Measurements from ENCODE around the gene RNF187.

DNA sequence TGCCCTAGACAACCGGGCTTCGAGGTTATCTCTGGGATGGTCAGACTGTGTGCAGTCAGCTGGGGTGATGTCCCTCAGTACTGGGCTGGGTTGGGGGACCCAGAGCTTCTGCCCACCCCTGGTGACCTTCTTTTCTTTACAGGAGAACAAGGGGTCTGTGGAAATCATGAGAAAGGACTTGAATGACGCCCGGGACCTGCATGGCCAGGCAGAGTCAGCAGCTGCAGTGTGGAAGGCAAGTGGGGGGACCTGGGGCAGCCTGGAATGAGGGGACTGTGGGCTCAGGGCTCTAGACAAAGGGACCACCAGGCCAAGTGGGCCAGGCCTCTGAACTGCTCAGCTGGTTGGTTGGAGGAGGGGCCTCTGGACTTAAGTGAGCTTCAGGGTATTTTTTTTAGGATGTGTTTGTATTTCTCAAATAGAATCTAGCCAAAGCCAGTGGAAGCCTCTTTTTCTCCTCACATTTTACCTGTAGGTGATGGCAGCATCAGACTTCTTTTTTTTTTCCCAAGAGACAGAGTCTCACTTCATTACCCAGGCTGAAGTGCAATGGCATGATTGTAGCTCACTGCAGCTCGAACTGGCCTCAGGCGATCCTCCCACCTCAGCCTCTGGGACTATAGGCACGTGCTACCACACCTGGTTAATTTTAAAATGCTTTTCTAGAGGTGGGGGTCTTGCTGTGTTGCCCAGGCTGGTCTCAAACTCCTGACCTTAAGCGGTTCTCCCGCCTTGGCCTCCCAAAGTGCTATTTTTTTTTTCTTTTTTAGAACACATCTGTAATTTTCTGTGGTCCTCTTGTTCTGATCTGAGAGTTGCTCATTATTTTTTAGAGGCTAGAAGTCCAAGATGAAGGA is 1.9 kb downstream of the RNF187 start:
- TF ChIP-seq, protein P1, sequence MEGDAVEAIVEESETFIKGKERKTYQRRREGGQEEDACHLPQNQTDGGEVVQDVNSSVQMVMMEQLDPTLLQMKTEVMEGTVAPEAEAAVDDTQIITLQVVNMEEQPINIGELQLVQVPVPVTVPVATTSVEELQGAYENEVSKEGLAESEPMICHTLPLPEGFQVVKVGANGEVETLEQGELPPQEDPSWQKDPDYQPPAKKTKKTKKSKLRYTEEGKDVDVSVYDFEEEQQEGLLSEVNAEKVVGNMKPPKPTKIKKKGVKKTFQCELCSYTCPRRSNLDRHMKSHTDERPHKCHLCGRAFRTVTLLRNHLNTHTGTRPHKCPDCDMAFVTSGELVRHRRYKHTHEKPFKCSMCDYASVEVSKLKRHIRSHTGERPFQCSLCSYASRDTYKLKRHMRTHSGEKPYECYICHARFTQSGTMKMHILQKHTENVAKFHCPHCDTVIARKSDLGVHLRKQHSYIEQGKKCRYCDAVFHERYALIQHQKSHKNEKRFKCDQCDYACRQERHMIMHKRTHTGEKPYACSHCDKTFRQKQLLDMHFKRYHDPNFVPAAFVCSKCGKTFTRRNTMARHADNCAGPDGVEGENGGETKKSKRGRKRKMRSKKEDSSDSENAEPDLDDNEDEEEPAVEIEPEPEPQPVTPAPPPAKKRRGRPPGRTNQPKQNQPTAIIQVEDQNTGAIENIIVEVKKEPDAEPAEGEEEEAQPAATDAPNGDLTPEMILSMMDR (conservative IDR thresholded peaks at IDR 0.05; ENCODE audit: low read length): no peak
- TF ChIP-seq EZH2phosphoT487 (IDR thresholded peaks at IDR 0.05; ENCODE audit: borderline replicate concordance): no peak
